Bronchial epithelial cell (primary cell): ENCODE measurements around the gene SUPT4H1. TPM values are rescaled to one million over a fixed set of nuclear protein-coding genes. Genes with fewer than 3 reads are reported as not detected.

Experiments
- DNase-seq: peaks from one replicate; pipeline ENCODE4 v3.0.0-alpha.2; 2010; ENCODE audit warnings: low read depth
- FAIRE-seq: peaks from 2 replicates; lab custom pipeline; 2011; peaks lifted over from hg19 to GRCh38; lab: Jason Lieb, UNC
- H3K27me3 ChIP-seq: 2 replicates; pipeline ENCODE4 v1.5.1; 2011; ENCODE audit warnings: low read length; ENCODE audit not compliant: control insufficient read depth, insufficient read depth
- H3K36me3 ChIP-seq: 2 replicates; pipeline ENCODE4 v1.5.1; 2011; ENCODE audit warnings: low read length; ENCODE audit not compliant: control insufficient read depth, insufficient read depth
- H3K4me3 ChIP-seq: 2 replicates; pipeline ENCODE4 v1.5.1; 2011; ENCODE audit warnings: mild to moderate bottlenecking, low read depth, low read length, control low read depth
- total RNA-seq: library from RNA; depleted of rRNA; stranded (reverse); fragments of >200 nt; gene quantifications from 2 replicates; pipeline ENCODE4 v1.2.1, GENCODE V29; 2014
- TF ChIP-seq, protein P1 (sequence below): IDR thresholded peaks from 2 replicates; pipeline ENCODE4 v1.5.1; 2011; ENCODE audit warnings: mild to moderate bottlenecking, moderate library complexity, low read length, control low read depth, inconsistent platforms; ENCODE audit not compliant: insufficient read depth, severe bottlenecking

Gene SUPT4H1
- total RNA-seq, 1 donor from 2014 or later = 52.1 TPM

DNA sequence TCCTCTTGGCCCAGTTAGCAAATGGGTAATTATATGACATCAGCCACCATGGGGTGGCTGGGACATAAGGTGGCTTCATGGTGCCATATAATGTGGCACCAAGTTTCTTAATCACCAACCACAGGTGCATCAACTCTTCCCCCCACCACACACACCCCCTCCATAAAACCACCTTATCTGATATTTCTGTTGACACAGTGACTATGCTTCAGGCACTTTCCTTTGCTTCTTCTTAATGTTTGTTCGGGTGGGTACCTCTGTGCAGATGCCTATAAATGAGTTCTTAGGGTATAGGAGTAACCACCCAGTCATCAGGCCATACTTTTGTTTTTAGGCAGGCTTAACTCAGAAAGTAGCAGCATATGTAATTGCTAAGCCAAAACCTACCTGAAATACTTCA is 35.8 kb upstream of the SUPT4H1 start:
- Histone ChIP-seq H3K36me3 (no peaks in the 10 kb centered on the region), H3K4me3 (no peak overlapping the region), H3K27me3 (no peaks in the 10 kb centered on the region)
- DNase-seq = no peak
- TF ChIP-seq, protein P1, sequence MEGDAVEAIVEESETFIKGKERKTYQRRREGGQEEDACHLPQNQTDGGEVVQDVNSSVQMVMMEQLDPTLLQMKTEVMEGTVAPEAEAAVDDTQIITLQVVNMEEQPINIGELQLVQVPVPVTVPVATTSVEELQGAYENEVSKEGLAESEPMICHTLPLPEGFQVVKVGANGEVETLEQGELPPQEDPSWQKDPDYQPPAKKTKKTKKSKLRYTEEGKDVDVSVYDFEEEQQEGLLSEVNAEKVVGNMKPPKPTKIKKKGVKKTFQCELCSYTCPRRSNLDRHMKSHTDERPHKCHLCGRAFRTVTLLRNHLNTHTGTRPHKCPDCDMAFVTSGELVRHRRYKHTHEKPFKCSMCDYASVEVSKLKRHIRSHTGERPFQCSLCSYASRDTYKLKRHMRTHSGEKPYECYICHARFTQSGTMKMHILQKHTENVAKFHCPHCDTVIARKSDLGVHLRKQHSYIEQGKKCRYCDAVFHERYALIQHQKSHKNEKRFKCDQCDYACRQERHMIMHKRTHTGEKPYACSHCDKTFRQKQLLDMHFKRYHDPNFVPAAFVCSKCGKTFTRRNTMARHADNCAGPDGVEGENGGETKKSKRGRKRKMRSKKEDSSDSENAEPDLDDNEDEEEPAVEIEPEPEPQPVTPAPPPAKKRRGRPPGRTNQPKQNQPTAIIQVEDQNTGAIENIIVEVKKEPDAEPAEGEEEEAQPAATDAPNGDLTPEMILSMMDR = no peak
- no peak for FAIRE-seq

DNA sequence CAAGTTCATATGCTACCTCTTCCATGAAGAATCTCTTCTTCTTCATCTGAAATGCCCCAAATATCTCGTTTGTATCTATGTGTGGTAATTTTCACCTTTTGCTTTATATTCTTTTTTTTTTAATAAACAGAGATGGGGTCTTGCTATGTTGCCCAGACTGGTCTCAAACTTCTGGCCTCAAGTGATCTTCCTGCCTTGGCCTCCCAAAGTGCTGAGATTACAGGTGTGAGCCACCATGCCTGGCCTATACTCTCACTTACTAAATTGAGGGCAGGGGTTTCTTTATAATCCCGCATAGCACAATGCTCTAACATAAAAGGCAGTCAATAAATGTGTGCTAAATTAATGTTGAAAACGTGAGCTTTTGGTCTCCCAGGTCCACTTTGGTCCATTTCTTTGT is 34.7 kb upstream of the SUPT4H1 start:
- no peaks in the 10 kb centered on the region for H3K36me3 ChIP-seq
- no peak for DNase-seq
- TF ChIP-seq, protein P1 = no peak
- H3K4me3 ChIP-seq = no peak overlapping the region
- no peak for FAIRE-seq
- H3K27me3 ChIP-seq = no peaks in the 10 kb centered on the region

DNA sequence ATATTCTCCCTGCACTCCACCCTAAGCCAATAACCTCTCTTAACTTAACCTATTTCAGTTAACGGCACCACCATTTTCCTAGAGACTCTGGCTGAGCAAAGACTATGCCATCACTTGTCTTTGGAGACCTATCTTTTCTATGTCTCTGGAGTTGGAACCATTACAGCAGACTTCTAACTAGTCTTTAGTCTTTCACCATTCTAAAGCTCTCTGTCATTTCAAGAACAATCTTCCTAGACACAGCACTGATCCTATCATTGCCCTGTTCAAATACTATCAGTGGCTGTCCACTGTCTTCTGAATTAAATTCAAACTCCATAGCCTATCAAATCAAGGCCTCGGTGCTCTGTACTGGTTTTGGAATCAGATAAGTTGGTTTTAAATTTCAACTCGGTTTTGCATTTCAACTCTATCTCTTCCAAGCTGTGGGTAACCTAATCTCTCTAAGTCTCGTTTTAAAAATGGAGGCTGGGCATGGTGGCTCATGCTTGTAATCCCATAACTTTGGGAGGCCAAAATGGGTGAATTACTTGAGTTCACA is 33.4 kb upstream of the SUPT4H1 start:
- Histone ChIP-seq H3K4me3 (no peak overlapping the region), H3K27me3 (no peaks in the 10 kb centered on the region), H3K36me3 (no peaks in the 10 kb centered on the region)
- FAIRE-seq (no peak), DNase-seq (no peak)
- TF ChIP-seq, protein P1 = no peak

GRCh38 chr17:58384897-58385296 is 32.9 kb upstream of the SUPT4H1 start:
- Histone ChIP-seq H3K36me3 (no peaks in the 10 kb centered on the region), H3K4me3 (no peak overlapping the region), H3K27me3 (no peaks in the 10 kb centered on the region)
- TF ChIP-seq, protein P1 = no peak
- DNase-seq = no peak
- FAIRE-seq = no peak

GRCh38 chr17:58383892-58384462 is 32.0 kb upstream of the SUPT4H1 start:
- DNase-seq = no peak
- Histone ChIP-seq H3K4me3 (no peak overlapping the region), H3K27me3 (no peaks in the 10 kb centered on the region), H3K36me3 (no peaks in the 10 kb centered on the region)
- TF ChIP-seq, protein P1 = no peak
- no peak for FAIRE-seq

GRCh38 chr17:58382872-58383242 is 30.9 kb upstream of the SUPT4H1 start:
- no peak overlapping the region for H3K4me3 ChIP-seq
- DNase-seq = no peak
- TF ChIP-seq, protein P1 = no peak
- no peaks in the 10 kb centered on the region for H3K36me3 ChIP-seq
- H3K27me3 ChIP-seq = no peaks in the 10 kb centered on the region
- FAIRE-seq = no peak
